HCT116 (cell line): ENCODE data around the gene PTGER4. TPM values are rescaled to one million over a fixed set of nuclear protein-coding genes. Genes with fewer than 3 reads are reported as not detected.

ENCODE experiments used
- ATAC-seq: fragments of 200-7000 bp; cut with Tn5 transposase; 2 replicates; pipeline ENCODE4 v1.9.1; 2020; ENCODE audit warnings: mild to moderate bottlenecking, moderate library complexity
- BruUV-seq: library from RNA; stranded (reverse); fragments of 400-500 nt; replicated peaks from 2 replicates; lab custom pipeline; 2021; lab: Mats Ljungman, UMichigan
- CTCF ChIA-PET: fragments of 300-600 bp; sonication (Branson Sonifier 250); formaldehyde crosslinking; loops from one replicate; lab custom pipeline; 2021; ENCODE audit warnings: antibody characterized with exemption; lab: Charles Lee
- POLR2A ChIA-PET: fragments of 300-600, 350-600 bp; sonication (Branson Sonifier 250); formaldehyde crosslinking; loops from one replicate; lab custom pipeline; 2021; ENCODE audit warnings: antibody characterized with exemption; lab: Charles Lee
- RAD21 ChIA-PET, 2 experiments: fragments of 300-600 bp; sonication (Branson Sonifier 250); formaldehyde crosslinking; loops; one replicate each; lab custom pipeline; 2023; ENCODE audit warnings: low total read pairs in 2 of 2; ENCODE audit not compliant: uncharacterized antibody in 2 of 2, unreplicated experiment in 2 of 2, low non-redundant PET in 1 of 2; lab: Charles Lee
- DNase-seq: peaks from one replicate; pipeline ENCODE4 v3.0.0-alpha.2; 2010; ENCODE audit warnings: low read depth, low spot score
- H2AFZ ChIP-seq: fragments of 200-600 bp; shearing (Covaris generic), sonication (generic); 2 replicates; pipeline ENCODE4 v1.6.1; 2017; ENCODE audit warnings: low read depth, mixed run types, mixed read lengths, antibody characterized with exemption, low read length; ENCODE audit not compliant: poor library complexity, severe bottlenecking
- H3K27ac ChIP-seq: 2 replicates; pipeline ENCODE4 v1.5.1; 2012; ENCODE audit warnings: low read depth, low read length
- H3K27me3 ChIP-seq: fragments of 200-600 bp; sonication (generic); 2 replicates; pipeline ENCODE4 v1.6.1; 2016; ENCODE audit warnings: mixed run types, low read length, mixed read lengths; ENCODE audit not compliant: insufficient read depth
- H3K36me3 ChIP-seq, 2 experiments: fragments of 200-500 bp in 1 of 2; fragments of 200-600 bp in 1 of 2; sonication (Bioruptor generic) in 1 of 2; sonication (generic) in 1 of 2; 2 replicates each; pipeline versions ENCODE4 v1.5.1 to v1.6.1; 2014 to 2016; ENCODE audit warnings: low read length in 2 of 2, inconsistent platforms in 1 of 2, mixed read lengths in 1 of 2, mixed run types in 1 of 2; ENCODE audit not compliant: insufficient read depth in 2 of 2, control insufficient read depth in 1 of 2
- H3K4me1 ChIP-seq, 2 experiments: fragments of 200-600 bp in 1 of 2; sonication (generic) in 1 of 2; 2 replicates each; pipeline versions ENCODE4 v1.5.1 to v1.6.1; 2012 to 2017; ENCODE audit warnings: low read length in 2 of 2, inconsistent platforms in 1 of 2, mild to moderate bottlenecking in 1 of 2, mixed read lengths in 1 of 2, mixed run types in 1 of 2, moderate library complexity in 1 of 2; ENCODE audit not compliant: insufficient read depth in 2 of 2, control insufficient read depth in 1 of 2
- H3K4me2 ChIP-seq: fragments of 200-600 bp; sonication (generic); 2 replicates; pipeline ENCODE4 v1.6.1; 2017; ENCODE audit warnings: mixed run types, low read length, mixed read lengths
- H3K4me3 ChIP-seq, 2 experiments: fragments of 200-600 bp in 1 of 2; sonication (generic) in 1 of 2; replicated peaks in 1 of 2; 2 replicates each; pipeline ENCODE4 v1.5.1; 2011 to 2016; ENCODE audit warnings: low read length in 2 of 2, control low read depth in 1 of 2, low read depth in 1 of 2, mild to moderate bottlenecking in 1 of 2, mixed read lengths in 1 of 2, mixed run types in 1 of 2
- H3K79me2 ChIP-seq: fragments of 200-600 bp; sonication (generic); 2 replicates; pipeline ENCODE4 v1.6.1; 2017; ENCODE audit warnings: mild to moderate bottlenecking, mixed run types, low read length, moderate library complexity, mixed read lengths; ENCODE audit not compliant: insufficient read depth
- H3K9ac ChIP-seq: fragments of 200-600 bp; sonication (generic); 2 replicates; pipeline ENCODE4 v1.6.1; 2016; ENCODE audit warnings: low read length, mixed read lengths
- H3K9me2 ChIP-seq: fragments of 200-600 bp; sonication (generic), shearing (Covaris generic); 2 replicates; pipeline ENCODE4 v1.6.1; 2017; ENCODE audit warnings: mixed run types, mild to moderate bottlenecking, moderate library complexity; ENCODE audit not compliant: insufficient read depth
- H3K9me3 ChIP-seq, 2 experiments: fragments of 200-500 bp in 1 of 2; fragments of 200-600 bp in 1 of 2; sonication (Bioruptor generic) in 1 of 2; sonication (generic) in 1 of 2; 2 replicates each; pipeline ENCODE4 v1.6.1; 2014 to 2017; ENCODE audit warnings: low read length in 2 of 2, mixed read lengths in 2 of 2, inconsistent platforms in 1 of 2, low read depth in 1 of 2, mild to moderate bottlenecking in 1 of 2, mixed run types in 1 of 2, moderate library complexity in 1 of 2; ENCODE audit not compliant: control insufficient read depth in 1 of 2, insufficient read depth in 1 of 2
- H4K20me1 ChIP-seq: fragments of 200-600 bp; sonication (generic), shearing (Covaris generic); 2 replicates; pipeline ENCODE4 v1.6.1; 2017; ENCODE audit warnings: mixed run types, mild to moderate bottlenecking, moderate library complexity; ENCODE audit not compliant: insufficient read depth
- ATF3 ChIP-seq: IDR thresholded peaks from 2 replicates; pipeline ENCODE4 v1.6.1; 2012
- CBX3 ChIP-seq: IDR thresholded peaks from 2 replicates; pipeline ENCODE4 v1.6.1; 2012; ENCODE audit warnings: low read depth
- CEBPB ChIP-seq: IDR thresholded peaks from 2 replicates; pipeline ENCODE4 v1.6.1; 2012; ENCODE audit warnings: low read depth
- EGR1 ChIP-seq: IDR thresholded peaks from 2 replicates; pipeline ENCODE4 v1.6.1; 2012; ENCODE audit warnings: low read depth
- ELF1 ChIP-seq: IDR thresholded peaks from 2 replicates; pipeline ENCODE4 v1.6.1; 2012; ENCODE audit warnings: low read depth, borderline replicate concordance
- EZH2 ChIP-seq: fragments of 200-600 bp; sonication (generic); IDR thresholded peaks from 2 replicates; pipeline ENCODE4 v1.6.1; 2017; ENCODE audit warnings: antibody characterized with exemption, mixed run types
- FOSL1 ChIP-seq: IDR thresholded peaks from 2 replicates; pipeline ENCODE4 v1.6.1; 2012; ENCODE audit warnings: low read depth
- POLR2A ChIP-seq: IDR thresholded peaks from 2 replicates; pipeline ENCODE4 v1.7.0; 2011; ENCODE audit warnings: borderline replicate concordance; ENCODE audit not compliant: insufficient read depth, insufficient read length; ENCODE audit errors: extremely low read depth
- POLR2AphosphoS5 ChIP-seq: IDR thresholded peaks from 2 replicates; pipeline ENCODE4 v1.6.1; 2011; ENCODE audit warnings: mild to moderate bottlenecking, low read depth, low read length, moderate library complexity
- RAD21 ChIP-seq: IDR thresholded peaks from 2 replicates; pipeline ENCODE4 v1.6.1; 2012; ENCODE audit warnings: low read depth, mild to moderate bottlenecking
- REST ChIP-seq: IDR thresholded peaks from 2 replicates; pipeline ENCODE4 v1.6.1; 2012; ENCODE audit warnings: low read depth
- SRF ChIP-seq: IDR thresholded peaks from 2 replicates; pipeline ENCODE4 v1.6.1; 2012; ENCODE audit warnings: low read depth
- ZFX ChIP-seq: fragments of 450-650 bp; IDR thresholded peaks from 2 replicates; pipeline ENCODE4 v1.6.1; 2017
- ZNF274 ChIP-seq: fragments of 200-500 bp; sonication (Bioruptor generic); IDR thresholded peaks from 2 replicates; pipeline ENCODE4 v1.6.1; 2014; ENCODE audit warnings: mild to moderate bottlenecking, low read depth, low read length, inconsistent platforms
- intact Hi-C: fragments of 100-400 bp; cut with micrococcal nuclease; formaldehyde crosslinking; loops from 2 replicates; pipeline ENCODE4 v1.10.0; 2022
- total RNA-seq: library from RNA; stranded (reverse); gene quantifications from one replicate; pipeline ENCODE4 v1.2.1, GENCODE V29; 2021; ENCODE audit not compliant: unreplicated experiment

PTGER4 gene
- total RNA-seq, 1 experiment from 2014 or later = 3.0 TPM

GRCh38 chr5:40681363-40682153 is 1.8 kb downstream of the PTGER4 start:
- POLR2A ChIA-PET = no interaction called here

More at GRCh38 chr5:40681363-40682153, 1.8 kb downstream of the PTGER4 start:
- CTCF ChIA-PET = no interaction called here
- Histone ChIP-seq H3K9me3 (no peaks in the 10 kb centered on the region), H3K4me3 (no peak overlapping the region), H3K27ac (no peak overlapping the region), H3K27me3 (no peaks in the 10 kb centered on the region), H2AFZ (no peak overlapping the region), H3K79me2 (no peaks in the 10 kb centered on the region), H3K4me1 (peaks cover 19 to 32% of the 10 kb centered on the region in 2 experiments), H3K36me3 (no peaks in the 10 kb centered on the region), H3K9ac (no peak overlapping the region), H3K9me2 (no peaks in the 10 kb centered on the region), H3K4me2 (no peak overlapping the region), H4K20me1 (no peaks in the 10 kb centered on the region)
- intact Hi-C loops = no loop called here
- DNase-seq = no peak
- no peak for ATAC-seq
- TF ChIP-seq ELF1 (no peak), FOSL1 (no peak), CBX3 (no peak), EGR1 (no peak), EZH2 (no peak), SRF (no peak), ZNF274 (no peak), CEBPB (no peak), REST (no peak), POLR2A (no peak), ZFX (no peak), POLR2AphosphoS5 (no peak), RAD21 (no peak), ATF3 (no peak)
- BruUV-seq = no TSS peak
- RAD21 ChIA-PET = no interaction called here
